ENCODE data around the gene PAPOLB.

GRCh38 chr7:4861673-4862072, at the start of gene PAPOLB:
- TF ChIP-seq POLR2A (IDR thresholded peaks at IDR 0.05) = no peak
- no peak for TF ChIP-seq EP300 (IDR thresholded peaks at IDR 0.05)
